OCI-LY7 (cell line): ENCODE results near the gene SFSWAP.

ENCODE experiments used
- CTCF ChIP-seq: fragments of 200-600 bp; sonication (generic); conservative IDR thresholded peaks from 2 replicates; pipeline ENCODE4 v1.5.1; 2014; ENCODE audit warnings: mild to moderate bottlenecking, antibody characterized with exemption, low read length, moderate library complexity, mixed read lengths
- EZH2phosphoT487 ChIP-seq: fragments of 200-600 bp; sonication (generic); IDR thresholded peaks from 2 replicates; pipeline ENCODE4 v1.6.1; 2018; ENCODE audit warnings: low read depth, borderline replicate concordance, mild to moderate bottlenecking, mixed run types, antibody characterized with exemption, low read length, moderate library complexity, mixed read lengths

GRCh38 chr12:131795690-131796410 is 85.0 kb downstream of the SFSWAP start:
- no peak for TF ChIP-seq CTCF
- no peak for TF ChIP-seq EZH2phosphoT487
